ENCODE data around the gene HDAC11. TPM values are rescaled to one million over a fixed set of nuclear protein-coding genes. Genes with fewer than 3 reads are reported as not detected.

HDAC11 gene
- total RNA-seq, 1 experiment from 2014 or later, result 7.0 TPM

DNA sequence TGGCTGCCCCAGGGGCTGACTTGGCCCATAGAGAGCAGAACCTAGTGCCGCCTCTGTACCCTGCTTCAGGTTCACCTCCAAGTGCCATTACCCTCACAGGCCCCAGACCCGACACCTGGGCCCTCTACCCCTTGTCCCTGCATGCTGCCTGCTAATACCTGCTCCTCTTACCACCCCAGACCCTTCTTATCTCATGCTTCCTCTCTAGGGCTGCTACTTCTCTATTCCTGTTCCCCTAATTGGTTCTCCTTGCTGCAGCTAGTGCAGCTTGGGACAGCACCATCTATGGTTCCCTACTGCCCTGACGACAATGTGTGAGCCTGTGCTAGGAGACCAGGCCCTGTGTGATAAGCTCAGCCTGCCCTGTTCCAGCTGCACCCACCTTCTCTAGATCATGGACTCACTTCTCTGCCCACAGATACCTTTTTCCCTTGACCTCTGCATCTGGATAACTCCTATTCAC is 15.3 kb downstream of the HDAC11 start:
- H4K5ac ChIP-seq (ENCODE audit: insufficient read length, low read depth, low read length), result no peak overlapping the region
- H3K23ac ChIP-seq (ENCODE audit: insufficient read length, low read depth, low read length), result no peak overlapping the region
- no peak overlapping the region for H3K56ac ChIP-seq (ENCODE audit: insufficient read length, low read depth, low read length)
- no peaks in the 10 kb centered on the region for H3K79me1 ChIP-seq (ENCODE audit: insufficient read depth, low read depth, low read length, poor library complexity, severe bottlenecking)
- no peak overlapping the region for H3K4ac ChIP-seq (ENCODE audit: low read depth, low read length)
- no peak overlapping the region for H2AFZ ChIP-seq (ENCODE audit: low read length)
- no peak overlapping the region for H3K4me3 Mint-ChIP-seq
- H4K20me1 ChIP-seq (ENCODE audit: control insufficient read depth, insufficient read depth, insufficient read length), result no peaks in the 10 kb centered on the region
- H2BK12ac ChIP-seq (ENCODE audit: insufficient read length, low read depth, low read length), result no peak overlapping the region
- no peaks in the 10 kb centered on the region for H3K9me3 ChIP-seq (ENCODE audit: control insufficient read depth, low read depth, low read length)
- H3K27me3 ChIP-seq (ENCODE audit: insufficient read depth, low read length), result no peaks in the 10 kb centered on the region
- TF ChIP-seq, protein P1, sequence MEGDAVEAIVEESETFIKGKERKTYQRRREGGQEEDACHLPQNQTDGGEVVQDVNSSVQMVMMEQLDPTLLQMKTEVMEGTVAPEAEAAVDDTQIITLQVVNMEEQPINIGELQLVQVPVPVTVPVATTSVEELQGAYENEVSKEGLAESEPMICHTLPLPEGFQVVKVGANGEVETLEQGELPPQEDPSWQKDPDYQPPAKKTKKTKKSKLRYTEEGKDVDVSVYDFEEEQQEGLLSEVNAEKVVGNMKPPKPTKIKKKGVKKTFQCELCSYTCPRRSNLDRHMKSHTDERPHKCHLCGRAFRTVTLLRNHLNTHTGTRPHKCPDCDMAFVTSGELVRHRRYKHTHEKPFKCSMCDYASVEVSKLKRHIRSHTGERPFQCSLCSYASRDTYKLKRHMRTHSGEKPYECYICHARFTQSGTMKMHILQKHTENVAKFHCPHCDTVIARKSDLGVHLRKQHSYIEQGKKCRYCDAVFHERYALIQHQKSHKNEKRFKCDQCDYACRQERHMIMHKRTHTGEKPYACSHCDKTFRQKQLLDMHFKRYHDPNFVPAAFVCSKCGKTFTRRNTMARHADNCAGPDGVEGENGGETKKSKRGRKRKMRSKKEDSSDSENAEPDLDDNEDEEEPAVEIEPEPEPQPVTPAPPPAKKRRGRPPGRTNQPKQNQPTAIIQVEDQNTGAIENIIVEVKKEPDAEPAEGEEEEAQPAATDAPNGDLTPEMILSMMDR (conservative IDR thresholded peaks at IDR 0.05), result no peak
- no peak overlapping the region for H2BK120ac ChIP-seq (ENCODE audit: low read depth, low read length, poor library complexity, severe bottlenecking)
- H3K9ac ChIP-seq (ENCODE audit: extremely low read depth, insufficient read length, low read length), result no peak overlapping the region
- no peak for DNase-seq
- no peak overlapping the region for H2BK15ac ChIP-seq (ENCODE audit: low read depth, low read length)
- H2BK5ac ChIP-seq (ENCODE audit: insufficient read length, low read length), result no peak overlapping the region
- no peaks in the 10 kb centered on the region for H3K36me3 Mint-ChIP-seq (ENCODE audit: insufficient read depth in 1 of 3, low read depth in 3 of 3)
- H3K4me1 ChIP-seq (ENCODE audit: insufficient read depth, low read length), result no peaks in the 10 kb centered on the region
- H3K27ac Mint-ChIP-seq, result no peak overlapping the region
- no peaks in the 10 kb centered on the region; the same call in 1 of the 2 replicates for H3K27me3 Mint-ChIP-seq (ENCODE audit: low read depth)
- H3K9me3 Mint-ChIP-seq, result peaks cover 0 to 3% of the 10 kb centered on the region in 2 experiments; a peak in 2 of 5 replicates
- no peak overlapping the region for H2AK5ac ChIP-seq (ENCODE audit: insufficient read length, low read length)
- no peak overlapping the region for H3K4me2 ChIP-seq (ENCODE audit: insufficient read depth, insufficient read length, low read length)
- no peak overlapping the region for H4K91ac ChIP-seq (ENCODE audit: insufficient read length, low read depth, low read length)
- no peak overlapping the region for H2BK20ac ChIP-seq (ENCODE audit: low read depth, low read length, poor library complexity, severe bottlenecking)
- WGBS (ENCODE audit: extremely low coverage, insufficient read length, low lambda C conversion rate), result no CpG with 5 or more reads among the region's 3 CpGs
- H3T11ph ChIP-seq (ENCODE audit: low read length), result no peak overlapping the region
- no peaks in the 10 kb centered on the region for H3K23me2 ChIP-seq (ENCODE audit: insufficient read length, low read depth, low read length, poor library complexity, severe bottlenecking)
- H3K4me1 Mint-ChIP-seq, result peaks cover 3 to 9% of the 10 kb centered on the region in 2 experiments
- no peak overlapping the region for H3K27ac ChIP-seq (ENCODE audit: insufficient read length, low read depth, low read length)
- H3K14ac ChIP-seq (ENCODE audit: insufficient read depth, low read length), result no peak overlapping the region
- no peak overlapping the region for H4K8ac ChIP-seq (replicated peaks; ENCODE audit: insufficient read length, low read depth, low read length)
- H3K79me2 ChIP-seq (ENCODE audit: insufficient read depth, low read length), result no peaks in the 10 kb centered on the region
- H3K18ac ChIP-seq (ENCODE audit: insufficient read length, low read depth, low read length), result no peak overlapping the region

All from H9 (cell line).